GM13976 (cell line): ENCODE data around the gene MRPL2.

Experiments used
- DNase-seq: peaks from one replicate; pipeline ENCODE4 v3.0.0; 2012; ENCODE audit warnings: low spot score
- in situ Hi-C: fragments of 300-500 bp; cut with MboI; formaldehyde crosslinking; loops from one replicate; pipeline ENCODE4 v1.12.0; 2022; ENCODE audit warnings: low sequenced_read_pairs, mixed read lengths, inconsistent platforms; ENCODE audit not compliant: unreplicated experiment
- TF ChIP-seq, protein P1 (sequence below): IDR thresholded peaks from 2 replicates; pipeline ENCODE4 v1.5.1; 2012; ENCODE audit warnings: borderline replicate concordance, mild to moderate bottlenecking; ENCODE audit not compliant: insufficient read depth; ENCODE audit errors: extremely low read depth, missing control alignments, control extremely low read depth

The MRPL2 gene

DNA sequence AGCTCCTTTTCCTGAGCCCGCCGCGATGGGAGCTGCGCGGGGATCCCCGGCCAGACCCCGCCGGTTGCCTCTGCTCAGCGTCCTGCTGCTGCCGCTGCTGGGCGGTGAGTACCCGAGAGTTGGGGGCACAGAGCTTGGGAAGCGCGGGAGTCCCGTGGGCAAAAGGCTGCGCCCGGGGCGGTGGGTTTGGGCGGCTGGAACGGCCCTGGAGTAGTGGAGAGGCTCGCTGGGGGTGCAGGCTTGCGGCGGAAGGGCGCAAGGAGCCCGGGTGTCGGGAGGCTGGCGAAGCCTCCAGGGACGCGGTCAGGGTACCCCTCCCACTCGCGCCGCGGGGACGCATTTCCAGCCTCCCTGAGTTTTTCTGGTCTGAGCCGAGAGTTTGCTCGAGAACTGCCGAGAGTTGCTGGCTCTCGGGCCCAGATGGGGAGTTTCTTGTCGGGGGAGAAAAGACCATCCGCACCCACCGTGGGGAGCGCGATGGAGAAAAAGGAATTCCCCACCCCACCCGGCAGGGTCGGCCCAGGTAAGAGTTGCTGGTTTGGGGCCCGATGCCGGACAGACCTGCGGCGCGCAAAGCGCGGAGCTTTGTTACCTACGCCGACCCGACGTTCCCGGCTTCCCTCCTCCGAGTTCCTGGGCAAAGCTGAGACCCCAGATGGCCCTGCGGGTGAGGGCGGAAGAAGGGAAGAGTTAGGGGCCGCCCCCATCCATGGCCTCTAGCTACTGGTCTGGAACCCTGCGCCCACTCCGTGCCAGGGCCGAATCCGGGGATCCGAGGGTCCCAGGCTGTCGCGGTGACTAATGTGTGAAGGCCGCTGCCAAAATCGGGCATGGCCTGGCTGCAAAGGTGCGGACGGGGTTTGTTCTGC is 17.5 kb upstream of the MRPL2 start:
- in situ Hi-C loops, result no loop called here
- TF ChIP-seq, protein P1, sequence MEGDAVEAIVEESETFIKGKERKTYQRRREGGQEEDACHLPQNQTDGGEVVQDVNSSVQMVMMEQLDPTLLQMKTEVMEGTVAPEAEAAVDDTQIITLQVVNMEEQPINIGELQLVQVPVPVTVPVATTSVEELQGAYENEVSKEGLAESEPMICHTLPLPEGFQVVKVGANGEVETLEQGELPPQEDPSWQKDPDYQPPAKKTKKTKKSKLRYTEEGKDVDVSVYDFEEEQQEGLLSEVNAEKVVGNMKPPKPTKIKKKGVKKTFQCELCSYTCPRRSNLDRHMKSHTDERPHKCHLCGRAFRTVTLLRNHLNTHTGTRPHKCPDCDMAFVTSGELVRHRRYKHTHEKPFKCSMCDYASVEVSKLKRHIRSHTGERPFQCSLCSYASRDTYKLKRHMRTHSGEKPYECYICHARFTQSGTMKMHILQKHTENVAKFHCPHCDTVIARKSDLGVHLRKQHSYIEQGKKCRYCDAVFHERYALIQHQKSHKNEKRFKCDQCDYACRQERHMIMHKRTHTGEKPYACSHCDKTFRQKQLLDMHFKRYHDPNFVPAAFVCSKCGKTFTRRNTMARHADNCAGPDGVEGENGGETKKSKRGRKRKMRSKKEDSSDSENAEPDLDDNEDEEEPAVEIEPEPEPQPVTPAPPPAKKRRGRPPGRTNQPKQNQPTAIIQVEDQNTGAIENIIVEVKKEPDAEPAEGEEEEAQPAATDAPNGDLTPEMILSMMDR, result no peak
- DNase-seq, result no peak

- peak; percentile 54 for DNase-seq
- in situ Hi-C loops, result no loop called here
- TF ChIP-seq, protein P1, result no peak
These were observed 16.6 kb upstream of the MRPL2 start, which contains the start of gene PTK7 for GRCh38 chr6:43075670-43076463. TSS of gene PTK7 (plus strand) at chr6:43076314. CDS start at chr6:43076489, 175 bp downstream.

- DNase-seq, result no peak
- TF ChIP-seq, protein P1, result no peak
- in situ Hi-C loops, result no loop called here
These were observed 15.8 kb upstream of the MRPL2 start for GRCh38 chr6:43074847-43075669.

DNA sequence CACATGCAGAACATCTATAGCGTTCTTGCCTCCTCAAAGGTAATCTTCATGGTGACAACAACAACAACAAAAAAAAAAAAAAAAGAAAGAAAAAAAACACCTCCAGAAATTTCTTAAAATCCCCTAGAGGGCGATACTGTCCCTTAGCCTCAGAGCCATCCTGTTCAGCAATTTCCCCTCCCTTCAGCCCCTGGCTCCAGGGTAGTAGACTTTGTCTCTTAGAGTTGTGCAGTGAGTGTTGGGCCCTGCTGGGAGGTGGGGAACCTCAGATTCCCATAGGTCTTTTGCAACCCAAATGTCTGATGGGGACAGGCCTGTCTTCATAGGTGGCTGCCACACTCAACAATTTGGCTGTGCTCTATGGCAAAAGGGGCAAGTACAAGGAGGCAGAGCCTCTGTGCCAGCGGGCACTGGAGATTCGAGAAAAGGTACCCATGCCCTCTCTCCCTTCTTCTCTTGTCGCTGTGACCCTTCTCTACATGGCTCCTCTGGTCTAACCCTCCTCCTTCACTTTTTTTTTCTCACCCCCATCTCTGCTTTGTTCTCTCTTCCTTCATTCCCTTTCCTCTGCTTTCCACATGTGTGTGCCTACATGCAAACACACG is 10.9 kb upstream of the MRPL2 start:
- TF ChIP-seq, protein P1, result no peak
- peak; percentile 80 for DNase-seq
- in situ Hi-C loops, result no loop called here

GRCh38 chr6:43062818-43063217 is 3.6 kb upstream of the MRPL2 start:
- no peak for DNase-seq
- TF ChIP-seq, protein P1, result no peak
- in situ Hi-C loops, result no loop called here
